ENCODE measurements around the gene GMDS. TPM values are rescaled to one million over a fixed set of nuclear protein-coding genes. Genes with fewer than 3 reads are reported as not detected.

GMDS gene
- total RNA-seq, 2 experiments from 2014 or later: 13.9 to 16.4 TPM

DNA sequence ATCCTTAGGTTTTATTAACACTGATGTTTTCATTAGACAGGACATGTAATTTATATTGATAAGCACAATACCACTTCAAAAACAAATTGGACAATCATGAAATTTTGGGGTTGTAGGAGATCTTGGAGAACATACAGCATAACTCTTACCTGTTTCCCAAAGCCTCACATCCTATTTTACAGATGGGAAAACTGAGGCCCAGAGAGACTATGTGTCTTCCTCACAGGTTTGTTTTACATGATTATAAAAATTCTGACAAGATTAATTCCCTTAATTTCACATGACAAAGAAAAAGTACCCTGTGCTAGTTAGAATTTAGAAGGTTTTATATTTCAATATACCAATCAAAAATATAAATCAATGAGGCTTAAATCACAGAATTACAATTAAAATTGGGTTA is 145.5 kb downstream of the GMDS start:
- Mint-ChIP-seq H3K36me3 (ENCODE audit: low read depth) (no peaks in the 10 kb centered on the region), H3K4me1 (ENCODE audit: low read depth) (no peaks in the 10 kb centered on the region), H3K27ac (no peak overlapping the region), H3K27me3 (no peaks in the 10 kb centered on the region), H3K4me3 (no peak overlapping the region), H3K9me3 (no peaks in the 10 kb centered on the region)
- Histone ChIP-seq H3K27ac (ENCODE audit: low read depth in 1 of 2, low read length in 2 of 2) (no peak overlapping the region), H3K9me3 (ENCODE audit: control insufficient read depth in 1 of 2, insufficient read depth in 1 of 2, low read length in 2 of 2) (no peaks in the 10 kb centered on the region), H3K4me1 (ENCODE audit: insufficient read depth, low read length) (no peaks in the 10 kb centered on the region), H3K4me3 (ENCODE audit: low read length) (no peak overlapping the region), H3K27me3 (ENCODE audit: control insufficient read depth in 1 of 2, insufficient read depth in 2 of 2, low read length in 2 of 2) (no peaks in the 10 kb centered on the region), H3K36me3 (ENCODE audit: insufficient read depth, low read length) (no peaks in the 10 kb centered on the region)
- DNase-seq (no peak), ATAC-seq (ENCODE audit: poor library complexity) (no peak)
- TF ChIP-seq, protein P1, sequence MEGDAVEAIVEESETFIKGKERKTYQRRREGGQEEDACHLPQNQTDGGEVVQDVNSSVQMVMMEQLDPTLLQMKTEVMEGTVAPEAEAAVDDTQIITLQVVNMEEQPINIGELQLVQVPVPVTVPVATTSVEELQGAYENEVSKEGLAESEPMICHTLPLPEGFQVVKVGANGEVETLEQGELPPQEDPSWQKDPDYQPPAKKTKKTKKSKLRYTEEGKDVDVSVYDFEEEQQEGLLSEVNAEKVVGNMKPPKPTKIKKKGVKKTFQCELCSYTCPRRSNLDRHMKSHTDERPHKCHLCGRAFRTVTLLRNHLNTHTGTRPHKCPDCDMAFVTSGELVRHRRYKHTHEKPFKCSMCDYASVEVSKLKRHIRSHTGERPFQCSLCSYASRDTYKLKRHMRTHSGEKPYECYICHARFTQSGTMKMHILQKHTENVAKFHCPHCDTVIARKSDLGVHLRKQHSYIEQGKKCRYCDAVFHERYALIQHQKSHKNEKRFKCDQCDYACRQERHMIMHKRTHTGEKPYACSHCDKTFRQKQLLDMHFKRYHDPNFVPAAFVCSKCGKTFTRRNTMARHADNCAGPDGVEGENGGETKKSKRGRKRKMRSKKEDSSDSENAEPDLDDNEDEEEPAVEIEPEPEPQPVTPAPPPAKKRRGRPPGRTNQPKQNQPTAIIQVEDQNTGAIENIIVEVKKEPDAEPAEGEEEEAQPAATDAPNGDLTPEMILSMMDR (IDR thresholded peaks at IDR 0.05): no peak
- POLR2A ChIA-PET: no interaction called here
- CTCF ChIA-PET: no interaction called here
- intact Hi-C loops (cut with DNase I, micrococcal nuclease): loop anchor here in 1 of 2 experiments (5.0 kb wide), 1 partner anchor 252 kb away; no protein-coding TSS in a partner anchor

DNA sequence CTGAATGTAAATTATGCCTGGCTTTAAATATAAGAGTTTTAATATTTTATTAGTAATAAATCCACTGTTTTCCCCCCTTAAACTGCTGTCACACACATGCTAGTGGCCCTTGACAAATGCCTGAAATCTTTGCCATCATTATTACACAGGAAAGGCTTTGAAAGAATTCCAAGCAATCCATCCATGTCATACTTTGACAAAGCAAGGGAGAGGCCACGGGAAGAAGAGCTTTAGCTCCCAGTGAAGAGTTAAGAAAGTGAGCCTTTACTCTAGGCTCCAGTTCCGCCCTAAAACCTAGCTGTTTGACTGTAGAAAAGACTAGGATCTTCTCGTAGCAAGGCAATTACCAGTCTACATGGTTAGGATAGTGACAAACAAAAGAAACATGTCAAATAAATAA is 147.9 kb downstream of the GMDS start:
- Mint-ChIP-seq H3K27ac (no peak overlapping the region), H3K27me3 (no peaks in the 10 kb centered on the region), H3K9me3 (no peaks in the 10 kb centered on the region), H3K36me3 (ENCODE audit: low read depth) (no peaks in the 10 kb centered on the region), H3K4me3 (no peak overlapping the region), H3K4me1 (ENCODE audit: low read depth) (no peaks in the 10 kb centered on the region)
- Histone ChIP-seq H3K4me3 (ENCODE audit: low read length) (no peak overlapping the region), H3K27me3 (ENCODE audit: control insufficient read depth in 1 of 2, insufficient read depth in 2 of 2, low read length in 2 of 2) (no peaks in the 10 kb centered on the region), H3K27ac (ENCODE audit: low read depth in 1 of 2, low read length in 2 of 2) (no peak overlapping the region), H3K36me3 (ENCODE audit: insufficient read depth, low read length) (no peaks in the 10 kb centered on the region), H3K4me1 (ENCODE audit: insufficient read depth, low read length) (no peaks in the 10 kb centered on the region), H3K9me3 (ENCODE audit: control insufficient read depth in 1 of 2, insufficient read depth in 1 of 2, low read length in 2 of 2) (no peaks in the 10 kb centered on the region)
- ATAC-seq (ENCODE audit: poor library complexity) (no peak), DNase-seq (no peak)
- ChIA-PET CTCF (no interaction called here), POLR2A (no interaction called here)
- TF ChIP-seq, protein P1 (IDR thresholded peaks at IDR 0.05): no peak
- intact Hi-C loops (cut with DNase I, micrococcal nuclease): no loop called here

DNA sequence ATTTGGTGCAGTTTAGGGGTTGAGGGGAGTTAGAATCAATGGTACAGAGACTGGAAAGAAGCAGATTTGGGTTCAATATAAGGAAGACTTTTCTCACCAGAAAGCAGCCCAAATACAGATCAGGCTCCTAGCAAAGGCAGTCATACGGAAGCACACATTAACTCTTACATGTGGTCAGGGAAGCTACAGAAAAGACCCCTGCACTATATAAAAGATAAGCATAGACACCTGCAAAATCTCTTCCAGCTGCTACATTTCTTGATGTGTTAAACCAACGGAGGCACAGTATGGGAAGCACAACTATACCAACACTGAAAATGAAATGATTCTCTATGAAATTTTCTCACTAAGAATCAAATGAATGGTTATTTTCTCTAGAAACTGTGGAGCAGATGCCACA is 150.8 kb downstream of the GMDS start:
- ChIA-PET POLR2A (no interaction called here), CTCF (no interaction called here)
- Mint-ChIP-seq H3K4me3 (no peak overlapping the region), H3K4me1 (ENCODE audit: low read depth) (no peaks in the 10 kb centered on the region), H3K27me3 (no peaks in the 10 kb centered on the region), H3K27ac (no peak overlapping the region), H3K9me3 (no peaks in the 10 kb centered on the region), H3K36me3 (ENCODE audit: low read depth) (no peaks in the 10 kb centered on the region)
- DNase-seq (no peak), ATAC-seq (ENCODE audit: poor library complexity) (no peak)
- Histone ChIP-seq H3K27ac (ENCODE audit: low read depth in 1 of 2, low read length in 2 of 2) (no peak overlapping the region), H3K27me3 (ENCODE audit: control insufficient read depth in 1 of 2, insufficient read depth in 2 of 2, low read length in 2 of 2) (no peaks in the 10 kb centered on the region), H3K4me3 (ENCODE audit: low read length) (no peak overlapping the region), H3K4me1 (ENCODE audit: insufficient read depth, low read length) (no peaks in the 10 kb centered on the region), H3K9me3 (ENCODE audit: control insufficient read depth in 1 of 2, insufficient read depth in 1 of 2, low read length in 2 of 2) (no peaks in the 10 kb centered on the region), H3K36me3 (ENCODE audit: insufficient read depth, low read length) (no peaks in the 10 kb centered on the region)
- intact Hi-C loops (cut with DNase I, micrococcal nuclease): no loop called here
- TF ChIP-seq, protein P1 (IDR thresholded peaks at IDR 0.05): no peak

Data from CD4-positive, alpha-beta T cell (primary cell).